Ovary (tissue), 9 donors: ENCODE data around the gene MYDGF. TPM values are rescaled to one million over a fixed set of nuclear protein-coding genes. Genes with fewer than 3 reads are reported as not detected.
"Not testable (repeated sequence)": the region's sequence is repeated elsewhere in the genome, so short reads cannot be mapped to it uniquely, and the experiment has no call there.

ENCODE experiments used
- DNase-seq, 5 donors: peaks; one replicate each; pipeline ENCODE4 v3.0.0-alpha.2; 2019 to 2020
- H3K27ac ChIP-seq, 2 donors: fragments of 200-600 bp; one replicate each; pipeline versions ENCODE4 v1.5.1 to v1.8.0; 2019 to 2022
- H3K27me3 ChIP-seq: fragments of 200-600 bp; one replicate; pipeline ENCODE4 v1.8.0; 2022
- H3K36me3 ChIP-seq: fragments of 200-600 bp; sonication (generic); one replicate; pipeline ENCODE4 v1.5.1; 2019
- H3K4me1 ChIP-seq: one replicate; pipeline ENCODE4 v1.8.1; 2013; ENCODE audit warnings: mild to moderate bottlenecking, moderate library complexity; ENCODE audit not compliant: insufficient read depth
- H3K4me3 ChIP-seq: fragments of 200-600 bp; sonication (generic); one replicate; pipeline ENCODE4 v1.5.1; 2017
- H3K9me3 ChIP-seq, 2 donors: fragments of 200-600 bp in 1 of 2; sonication (generic) in 1 of 2; one replicate each; pipeline versions ENCODE4 v1.5.1 to v1.8.1; 2013 to 2019; ENCODE audit warnings: mild to moderate bottlenecking in 1 of 2, moderate library complexity in 1 of 2
- EP300 ChIP-seq: sonication (generic); formaldehyde crosslinking; IDR thresholded peaks from one replicate; pipeline ENCODE4 v1.6.1; 2017; ENCODE audit warnings: antibody characterized with exemption
- POLR2A ChIP-seq: fragments of 450-650 bp; IDR thresholded peaks from one replicate; pipeline ENCODE4 v1.6.1; 2017; ENCODE audit warnings: antibody characterized with exemption, mild to moderate bottlenecking, moderate library complexity
- WGBS, 3 donors: extraction: QIAGEN DNeasy Blood & Tissue Kit in 1 of 3; methylation state at CpG; one replicate each; pipeline versions ENCODE4 v1.1.5 to v1.1.7; 2013 to 2017; 5-methylcytosine and 5-hydroxymethylcytosine counted together
- intact Hi-C, 4 donors: fragments of 100-400 bp; cut with DNase I; formaldehyde crosslinking; loops; one replicate each; pipeline versions ENCODE4 v1.11.0 to v1.15.1; 2022 to 2023
- polyA plus RNA-seq, 2 donors: library from polyadenylated mRNA; stranded (reverse); fragments of 200-250 nt in 1 of 2; fragments of 350-450 nt in 1 of 2; fragmentation: Illumina TruSeq in 1 of 2; extraction: RNeasy Lipid Tissue Mini Kit (QIAGEN cat#74804) in 1 of 2; gene quantifications; one replicate each; pipeline ENCODE4 v1.2.3, GENCODE V29; 2013 to 2014
- total RNA-seq, 7 donors: library from RNA; depleted of rRNA in 2 of 7; stranded (reverse); fragments of >200 nt in 2 of 7; fragmentation: NEBNext Ultra II Directional in 3 of 7; extraction: Animal tissue kit (Norgen Biotek cat#: 25700) in 3 of 7; gene quantifications; one replicate each; pipeline versions ENCODE4 v1.1.0 to v1.2.4, GENCODE V29; 2016 to 2023
- TF ChIP-seq, protein P1 (sequence below), 3 donors: fragments of 450-650 bp in 2 of 3; fragments of 200-600 bp in 1 of 3; IDR thresholded peaks; one replicate each; pipeline versions ENCODE4 v1.5.1 to v1.8.0; 2016 to 2022; ENCODE audit warnings: antibody characterized with exemption in 3 of 3, mild to moderate bottlenecking in 1 of 3
- donor health status: DM: no; HTN: no; CAD: no; lungs with moderate emphysema.
- donor health status: DM: no; HTN: no; CAD: no.
- donor health status: Bipolar disorder and iron deficiency.
- donor health status: DM: yes; HTN: yes; CAD: no.
- donor health status: DM: no; HTN: no; CAD: no.
- donor health status: DM: yes; HTN: yes; CAD: no.

Gene MYDGF
- total and polyA plus RNA-seq, 9 donors: 28.6 to 85.4 (median 59.4) TPM

DNA sequence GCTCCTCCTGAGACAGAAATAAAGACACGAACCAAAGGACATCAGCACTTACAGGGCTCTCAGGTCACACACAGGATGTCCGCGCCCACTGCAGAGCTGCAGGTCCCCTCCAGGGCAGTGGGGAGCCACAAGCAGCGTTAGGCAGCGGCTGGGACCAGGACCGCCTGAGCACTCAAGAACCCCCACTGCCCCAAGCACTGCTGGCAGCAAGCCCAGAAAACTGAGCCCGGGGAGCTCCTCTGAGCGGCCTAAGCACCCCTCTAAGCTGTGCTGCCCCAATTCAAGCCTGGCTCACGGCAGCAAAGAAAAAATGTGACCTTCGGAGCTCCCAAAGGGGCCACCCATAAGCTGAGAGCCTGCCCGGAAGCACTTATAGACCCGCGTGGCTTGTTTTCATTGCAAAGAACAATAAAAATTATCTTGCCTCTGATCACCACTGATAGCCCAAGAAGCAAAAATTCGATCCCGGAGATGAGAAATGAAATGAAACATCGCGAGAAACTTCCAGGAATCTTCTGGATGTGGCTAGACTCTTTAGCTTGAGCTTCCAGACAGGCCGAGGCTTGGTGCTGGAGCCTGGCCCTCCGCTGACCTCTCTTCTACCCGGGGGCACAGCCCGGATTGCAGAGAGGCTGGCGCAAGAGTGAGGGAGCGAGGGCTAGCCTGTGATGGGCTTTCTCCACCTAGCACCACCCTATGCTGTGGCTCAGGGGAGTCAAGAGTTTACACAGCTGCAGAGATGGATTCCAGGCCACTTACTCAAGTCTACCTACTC lies 47.2 kb upstream of the MYDGF start:
- Histone ChIP-seq H3K27ac (no peak overlapping the region), H3K36me3 (no peaks in the 10 kb centered on the region)
- intact Hi-C loops: no loop called here

DNA sequence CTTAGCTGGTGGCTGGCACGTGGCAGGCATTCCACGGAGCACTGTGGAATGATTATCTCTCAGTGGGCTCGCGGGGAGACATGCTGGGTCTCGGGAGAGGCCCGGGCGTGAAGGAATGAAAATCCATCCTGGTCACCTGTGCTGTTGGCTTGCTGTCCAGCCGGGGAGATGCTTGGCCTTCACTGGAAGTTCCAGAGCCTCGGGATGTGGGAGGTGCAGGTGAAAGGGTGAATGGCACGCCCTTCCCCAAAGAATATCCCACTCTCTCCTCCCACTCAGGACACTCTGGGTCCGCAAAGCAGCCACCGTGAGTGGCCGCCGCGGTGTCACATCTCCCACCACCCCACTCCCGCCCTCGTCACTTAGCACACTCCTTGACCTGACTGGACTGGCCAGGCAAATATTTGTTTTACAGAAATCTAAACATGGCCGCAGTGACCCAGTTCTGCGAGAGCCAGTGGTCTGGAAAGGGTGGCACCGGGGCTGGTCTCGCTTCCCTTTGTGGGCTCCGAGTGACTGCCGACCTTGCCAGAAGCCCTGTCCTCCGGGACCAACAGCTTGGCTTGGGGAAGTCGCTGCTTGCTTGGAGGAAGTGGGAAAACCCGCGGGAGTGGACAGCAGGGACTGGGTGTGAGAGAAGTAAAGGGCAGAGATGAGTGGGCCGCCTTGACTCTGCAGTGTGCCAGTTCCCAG lies 45.5 kb upstream of the MYDGF start:
- Histone ChIP-seq H3K36me3 (no peaks in the 10 kb centered on the region), H3K4me1 (no peaks in the 10 kb centered on the region), H3K9me3 (no peaks in the 10 kb centered on the region), H3K4me3 (no peak overlapping the region), H3K27me3 (no peaks in the 10 kb centered on the region), H3K27ac (no peak overlapping the region)
- intact Hi-C loops: no loop called here
- TF ChIP-seq POLR2A: no peak
- TF ChIP-seq, protein P1, sequence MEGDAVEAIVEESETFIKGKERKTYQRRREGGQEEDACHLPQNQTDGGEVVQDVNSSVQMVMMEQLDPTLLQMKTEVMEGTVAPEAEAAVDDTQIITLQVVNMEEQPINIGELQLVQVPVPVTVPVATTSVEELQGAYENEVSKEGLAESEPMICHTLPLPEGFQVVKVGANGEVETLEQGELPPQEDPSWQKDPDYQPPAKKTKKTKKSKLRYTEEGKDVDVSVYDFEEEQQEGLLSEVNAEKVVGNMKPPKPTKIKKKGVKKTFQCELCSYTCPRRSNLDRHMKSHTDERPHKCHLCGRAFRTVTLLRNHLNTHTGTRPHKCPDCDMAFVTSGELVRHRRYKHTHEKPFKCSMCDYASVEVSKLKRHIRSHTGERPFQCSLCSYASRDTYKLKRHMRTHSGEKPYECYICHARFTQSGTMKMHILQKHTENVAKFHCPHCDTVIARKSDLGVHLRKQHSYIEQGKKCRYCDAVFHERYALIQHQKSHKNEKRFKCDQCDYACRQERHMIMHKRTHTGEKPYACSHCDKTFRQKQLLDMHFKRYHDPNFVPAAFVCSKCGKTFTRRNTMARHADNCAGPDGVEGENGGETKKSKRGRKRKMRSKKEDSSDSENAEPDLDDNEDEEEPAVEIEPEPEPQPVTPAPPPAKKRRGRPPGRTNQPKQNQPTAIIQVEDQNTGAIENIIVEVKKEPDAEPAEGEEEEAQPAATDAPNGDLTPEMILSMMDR (IDR thresholded peaks at IDR 0.05): no peak
- TF ChIP-seq EP300: no peak
- WGBS, 3 donors: 70 to 85% (median 73%) methylated on average over 28 of the region's 28 CpGs
- no peak for DNase-seq

More for the DNA sequence above, 47.2 kb upstream of the MYDGF start:
- DNase-seq: no peak
- Histone ChIP-seq H3K9me3 (no peaks in the 10 kb centered on the region), H3K4me1 (peaks cover 3% of the 10 kb centered on the region), H3K27me3 (no peaks in the 10 kb centered on the region), H3K4me3 (no peak overlapping the region)
- 68 to 74% (median 72%) methylated on average over 23 of the region's 23 CpGs for WGBS, 3 donors
- TF ChIP-seq POLR2A (no peak), EP300 (no peak)
- TF ChIP-seq, protein P1 (IDR thresholded peaks at IDR 0.05): no peak

DNA sequence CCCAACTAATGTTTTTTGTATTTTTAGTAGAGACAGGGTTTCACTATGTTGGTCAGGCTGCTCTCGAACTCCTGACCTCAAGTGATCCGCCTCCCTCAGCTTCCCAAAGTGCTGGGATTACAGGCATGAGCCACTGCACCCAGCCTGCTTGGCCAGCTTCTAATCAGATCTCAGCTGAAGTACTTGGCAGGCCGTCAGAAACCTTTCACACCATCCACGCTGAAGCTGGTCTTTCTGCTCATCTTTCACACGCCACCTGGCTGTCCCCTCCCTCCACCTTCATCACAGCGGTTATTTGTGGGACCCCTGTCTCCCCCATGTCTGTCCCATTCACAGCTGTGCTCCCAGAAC lies 45.0 kb upstream of the MYDGF start:
- 87 to 96% (median 90%) methylated on average over 6 of the region's 6 CpGs for WGBS, 3 donors
- H3K27ac ChIP-seq, H3K4me3 ChIP-seq, H3K4me1 ChIP-seq, H3K9me3 ChIP-seq, H3K27me3 ChIP-seq, H3K36me3 ChIP-seq, DNase-seq, intact Hi-C loops: not testable (repeated sequence)

DNA sequence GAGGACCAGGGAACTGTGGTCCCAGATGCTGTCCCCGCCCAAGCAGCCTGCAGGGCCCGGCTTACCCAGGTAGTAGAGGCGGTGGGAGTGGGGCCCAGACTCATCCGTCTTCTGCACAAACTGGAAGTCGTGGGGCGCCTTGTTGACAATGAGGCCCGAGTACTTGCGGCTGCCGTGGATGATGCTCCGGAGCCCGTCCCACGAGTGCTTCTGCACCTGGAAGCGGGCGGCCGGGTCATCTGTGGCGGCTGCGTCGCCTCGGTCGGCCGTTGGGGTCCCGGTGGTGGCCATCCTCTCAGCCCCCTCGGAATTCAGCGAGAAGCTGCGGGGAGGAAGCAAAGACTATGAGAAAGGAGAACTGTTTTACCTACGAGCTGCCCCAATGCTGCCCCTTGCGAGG lies 43.9 kb upstream of the MYDGF start:
- Histone ChIP-seq H3K27ac (no peak overlapping the region), H3K27me3 (no peaks in the 10 kb centered on the region), H3K36me3 (no peaks in the 10 kb centered on the region), H3K4me3 (no peak overlapping the region), H3K9me3 (no peaks in the 10 kb centered on the region), H3K4me1 (peaks cover 3% of the 10 kb centered on the region)
- TF ChIP-seq POLR2A: no peak
- TF ChIP-seq, protein P1 (IDR thresholded peaks at IDR 0.05): no peak
- no peak for TF ChIP-seq EP300
- WGBS, 3 donors: 93 to 95% (median 93%) methylated on average over 27 of the region's 27 CpGs
- intact Hi-C loops: no loop called here
- DNase-seq: no peak

DNA sequence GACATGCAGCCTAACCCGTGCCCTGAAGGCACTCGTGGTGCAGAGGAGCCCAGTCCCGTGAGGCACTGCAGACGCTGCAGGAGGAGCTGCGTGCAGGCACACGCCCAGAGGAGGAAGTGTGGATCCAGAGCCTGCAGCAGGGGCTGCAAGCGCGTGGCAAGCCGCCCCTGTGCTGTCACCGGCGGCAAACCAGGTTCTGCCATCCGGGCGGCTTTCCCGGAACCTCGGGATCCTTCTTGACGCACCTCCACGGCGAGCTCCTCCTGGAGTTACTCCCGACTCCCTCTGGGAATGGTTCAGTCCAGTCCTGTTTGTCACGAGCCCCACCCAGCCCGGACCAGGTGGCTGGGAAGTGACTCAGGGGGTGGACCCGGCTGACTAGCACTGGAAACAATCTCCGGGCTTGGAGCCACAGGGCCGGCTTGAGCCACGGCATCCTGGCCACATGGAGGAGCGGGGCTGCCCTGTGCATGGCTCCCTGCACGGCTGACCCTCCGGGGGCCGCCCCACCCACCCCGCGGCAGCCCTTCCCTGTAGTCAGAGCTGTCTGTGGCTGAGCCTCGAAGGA lies 43.3 kb upstream of the MYDGF start:
- TF ChIP-seq, protein P1 (IDR thresholded peaks at IDR 0.05): no peak
- TF ChIP-seq POLR2A (no peak), EP300 (no peak)
- no peaks in the 10 kb centered on the region for H3K36me3 ChIP-seq
- intact Hi-C loops: no loop called here
- H3K4me1 ChIP-seq: peaks cover 3% of the 10 kb centered on the region
- H3K27me3 ChIP-seq: no peaks in the 10 kb centered on the region
- H3K9me3 ChIP-seq: no peaks in the 10 kb centered on the region
- peak in 2 of 5 donors; percentile 31 to 60 for DNase-seq
- H3K27ac ChIP-seq: no peak overlapping the region
- H3K4me3 ChIP-seq: no peak overlapping the region
- WGBS, 3 donors: 68 to 76% (median 70%) methylated on average over 31 to 32 of the region's 32 CpGs
